Thoracic aorta (tissue), 2 donors: Measurements from ENCODE around the gene GNL2. TPM values are rescaled to one million over a fixed set of nuclear protein-coding genes. Genes with fewer than 3 reads are reported as not detected.

ENCODE experiments used
- ATAC-seq: fragments of 150-250 bp; one replicate; pipeline ENCODE4 v1.8.0; 2017; ENCODE audit warnings: low read depth; ENCODE audit not compliant: insufficient number of reproducible peaks, low FRiP score
- DNase-seq: peaks from one replicate; pipeline ENCODE4 v3.0.0-alpha.2; 2020; ENCODE audit warnings: low spot score
- H3K27ac ChIP-seq, 2 donors: fragments of 200-600 bp; sonication (generic); 1 replicate in 1 of 2; 2 replicates in 1 of 2; pipeline ENCODE4 v1.5.1; 2016; ENCODE audit warnings: mild to moderate bottlenecking in 2 of 2, moderate library complexity in 2 of 2
- H3K27me3 ChIP-seq: fragments of 200-600 bp; sonication (generic); replicated peaks from 2 replicates; pipeline ENCODE4 v1.6.0; 2016; ENCODE audit warnings: mild to moderate bottlenecking; ENCODE audit not compliant: insufficient read depth
- H3K36me3 ChIP-seq: fragments of 200-600 bp; sonication (generic); one replicate; pipeline ENCODE4 v1.5.1; 2016
- H3K4me1 ChIP-seq, 2 donors: fragments of 200-600 bp; sonication (generic); 1 replicate in 1 of 2; 2 replicates in 1 of 2; pipeline versions ENCODE4 v1.5.1 to v1.6.0; 2016; ENCODE audit warnings: low read depth in 2 of 2, mild to moderate bottlenecking in 1 of 2; ENCODE audit not compliant: control insufficient read depth in 1 of 2
- H3K4me3 ChIP-seq: fragments of 200-600 bp; sonication (generic); 2 replicates; pipeline ENCODE4 v1.5.1; 2016; ENCODE audit warnings: mild to moderate bottlenecking
- H3K9me3 ChIP-seq: fragments of 200-600 bp; sonication (generic); 2 replicates; pipeline ENCODE4 v1.5.1; 2016
- CTCF ChIP-seq: fragments of 200-600 bp; sonication (generic); IDR thresholded peaks from one replicate; pipeline ENCODE4 v1.5.1; 2019; ENCODE audit warnings: antibody characterized with exemption
- total RNA-seq, 2 donors: library from RNA; depleted of rRNA; stranded (reverse); fragments of >200 nt; gene quantifications; one replicate each; pipeline versions ENCODE4 v1.1.0 to v1.2.3, GENCODE V29; 2016

The GNL2 gene
- total RNA-seq, 2 donors from 2014 or later, result 37.0 to 53.6 TPM

- no peak for TF ChIP-seq CTCF
- H3K27me3 ChIP-seq, result no peaks in the 10 kb centered on the region
- no peak overlapping the region for H3K4me3 ChIP-seq
- DNase-seq (no peak), ATAC-seq (no peak)
- no peaks in the 10 kb centered on the region for H3K36me3 ChIP-seq
- H3K9me3 ChIP-seq, result no peaks in the 10 kb centered on the region
- no peak overlapping the region for H3K27ac ChIP-seq
- peaks cover 0 to 18% of the 10 kb centered on the region in 2 donors for H3K4me1 ChIP-seq
Observed at GRCh38 chr1:37559080-37559479, 36.7 kb downstream of the GNL2 start.

DNA sequence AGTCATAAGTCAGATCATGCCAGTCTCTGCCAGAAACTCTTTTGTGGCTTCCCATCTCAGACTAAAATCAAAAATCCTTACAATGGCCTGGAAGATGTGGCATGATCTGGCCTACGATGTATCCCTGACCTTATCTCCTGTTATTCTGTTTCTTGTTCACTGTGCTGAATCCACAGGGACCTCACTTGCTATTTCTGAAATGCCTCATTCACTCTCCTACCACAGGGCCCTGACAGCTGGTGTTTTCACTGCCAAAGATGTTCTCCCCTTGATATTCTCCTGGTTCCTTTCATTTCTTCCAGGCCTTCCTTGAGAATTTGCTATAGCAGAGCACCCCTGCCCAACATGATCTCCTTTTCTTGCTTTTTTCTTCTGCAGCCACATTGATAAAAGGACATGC, 37.3 kb downstream of the GNL2 start:
- Histone ChIP-seq H3K9me3 (no peaks in the 10 kb centered on the region), H3K27ac (no peak overlapping the region), H3K27me3 (no peaks in the 10 kb centered on the region), H3K4me3 (no peak overlapping the region), H3K4me1 (peaks cover 2 to 20% of the 10 kb centered on the region in 2 donors), H3K36me3 (no peaks in the 10 kb centered on the region)
- no peak for TF ChIP-seq CTCF
- DNase-seq (no peak), ATAC-seq (no peak)

DNA sequence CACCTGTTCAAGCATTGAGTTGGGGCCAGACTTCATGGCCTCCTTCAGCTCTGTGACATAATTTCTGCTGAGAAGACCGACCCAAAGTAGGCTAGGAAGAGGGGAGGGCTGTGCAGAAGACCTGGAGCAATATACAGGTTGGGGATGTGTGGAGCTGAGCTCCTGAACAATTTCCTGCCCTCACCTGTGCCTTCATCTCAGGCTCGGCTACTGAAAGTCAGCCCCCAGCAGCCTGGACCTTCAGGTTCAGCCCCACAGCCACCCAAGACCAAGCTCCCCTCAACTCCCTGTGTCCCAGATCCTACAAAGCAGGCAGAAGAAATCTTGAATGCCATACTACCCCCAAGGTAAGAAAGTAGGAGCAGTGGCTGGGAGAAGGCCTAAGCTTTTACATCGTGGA, 38.3 kb downstream of the GNL2 start:
- H3K27ac ChIP-seq, result peak overlapping the region in 1 of 2 donors; percentile 70

GRCh38 chr1:37556712-37557196, 39.0 kb downstream of the GNL2 start, which contains the start of gene DNALI1:
DNALI1 (plus strand) TSS chr1:37556940; CDS start chr1:37556995, 55 bp downstream.
- Histone ChIP-seq H3K4me3 (peak within 1 kb of the TSS; percentile 65), H3K27me3 (no peaks in the 10 kb centered on the region)
- ATAC-seq, result peak; percentile 51

More for the DNA sequence above, 38.3 kb downstream of the GNL2 start:
- peaks cover 9 to 30% of the 10 kb centered on the region in 2 donors for H3K4me1 ChIP-seq
- ATAC-seq, result no peak
- peak overlapping the region; percentile 65 for H3K4me3 ChIP-seq
- no peaks in the 10 kb centered on the region for H3K9me3 ChIP-seq
- no peaks in the 10 kb centered on the region for H3K27me3 ChIP-seq
- DNase-seq, result no peak
- no peaks in the 10 kb centered on the region for H3K36me3 ChIP-seq
- TF ChIP-seq CTCF, result no peak

More at GRCh38 chr1:37556712-37557196, 39.0 kb downstream of the GNL2 start, which contains the start of gene DNALI1:
- H3K9me3 ChIP-seq, result no peaks in the 10 kb centered on the region
- peak; percentile 49 for DNase-seq
- H3K36me3 ChIP-seq, result peaks cover 3% of the 10 kb centered on the region
- peaks cover 9 to 31% of the 10 kb centered on the region in 2 donors for H3K4me1 ChIP-seq
- H3K27ac ChIP-seq, result peak within 1 kb of the TSS; percentile 46 to 70
- no peak for TF ChIP-seq CTCF
